ENCODE results near the gene AMACR.
"Not testable (repeated sequence)": the region's sequence is repeated elsewhere in the genome, so short reads cannot be mapped to it uniquely, and the experiment has no call there.

AMACR gene

DNA sequence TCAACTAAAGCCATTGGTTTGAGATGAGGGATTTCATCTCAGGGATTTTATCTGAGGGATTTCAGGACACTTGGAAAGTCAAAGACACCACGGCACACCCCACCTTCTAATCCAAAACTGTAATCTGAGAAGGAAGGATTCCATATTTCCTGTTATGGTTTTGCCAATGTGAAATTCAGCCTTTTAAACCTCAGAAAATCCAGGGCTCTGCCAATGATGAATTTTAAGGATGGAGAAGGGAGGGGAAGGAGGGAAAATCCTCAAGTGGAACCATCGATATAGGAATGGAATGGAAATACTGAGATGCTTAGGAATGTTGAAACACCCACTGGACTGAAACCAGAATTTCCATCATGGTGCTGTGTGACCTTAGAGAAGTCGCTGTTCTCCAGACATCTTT is 29.9 kb upstream of the AMACR start:
- no peak for DNase-seq (ENCODE audit: low spot score)

DNA sequence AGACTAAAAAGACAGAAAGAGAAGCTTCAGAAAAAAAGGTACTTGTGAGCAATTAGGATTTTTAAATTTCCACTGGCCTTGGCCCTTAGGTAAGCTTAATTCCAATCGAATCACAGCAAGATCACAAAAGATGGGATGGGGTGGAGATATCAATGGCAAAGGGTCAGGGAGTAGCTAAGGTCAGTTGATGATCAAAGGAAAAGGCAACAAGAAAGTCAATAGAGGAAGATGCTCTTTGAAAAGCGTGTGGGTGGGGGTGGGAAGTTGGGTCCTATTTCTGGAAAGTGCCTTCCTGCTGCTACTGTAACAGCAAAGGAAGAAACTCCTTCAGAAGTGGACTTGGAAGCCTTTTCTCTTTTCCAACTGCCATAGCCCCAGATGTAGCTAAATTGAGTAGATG is 27.9 kb upstream of the AMACR start:
- no peak for DNase-seq (ENCODE audit: low spot score)

DNA sequence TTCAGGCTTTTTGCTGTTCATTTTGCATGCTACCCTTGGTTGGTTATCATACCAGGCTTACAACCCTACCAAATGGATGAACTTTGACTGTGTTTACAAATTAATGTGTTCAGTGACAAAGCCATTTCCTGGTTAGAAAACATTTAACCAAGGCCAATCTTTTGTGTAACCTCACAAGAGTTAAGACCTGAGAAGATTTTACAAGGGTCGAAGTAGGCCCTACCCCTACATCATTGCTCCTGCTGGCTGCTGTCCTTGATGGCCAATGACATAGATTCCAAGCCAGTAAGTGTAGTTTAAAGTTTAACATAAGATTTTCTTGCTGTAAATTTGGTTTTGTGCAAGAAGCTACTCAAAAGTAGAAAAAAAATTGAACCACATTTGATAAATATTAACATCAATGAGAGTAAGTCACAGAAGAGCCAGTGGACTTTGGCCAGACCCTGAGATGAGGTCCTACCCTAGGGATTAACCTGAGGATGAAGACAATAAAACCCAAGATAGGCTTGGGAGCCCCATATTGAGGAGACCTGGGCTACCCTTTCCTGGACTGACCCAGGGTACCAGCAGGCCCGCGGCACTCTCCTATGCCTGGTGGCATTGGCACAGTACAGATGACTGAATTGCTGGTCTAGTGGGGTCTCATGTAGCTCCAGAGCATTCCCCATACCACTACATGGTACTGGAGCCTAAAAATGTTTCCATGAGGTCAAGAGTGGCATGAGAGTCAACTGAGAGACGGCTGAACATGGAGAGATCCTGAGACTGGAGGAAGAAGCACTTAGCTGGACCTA is 26.9 kb upstream of the AMACR start:
- DNase-seq (ENCODE audit: low spot score): no peak

DNA sequence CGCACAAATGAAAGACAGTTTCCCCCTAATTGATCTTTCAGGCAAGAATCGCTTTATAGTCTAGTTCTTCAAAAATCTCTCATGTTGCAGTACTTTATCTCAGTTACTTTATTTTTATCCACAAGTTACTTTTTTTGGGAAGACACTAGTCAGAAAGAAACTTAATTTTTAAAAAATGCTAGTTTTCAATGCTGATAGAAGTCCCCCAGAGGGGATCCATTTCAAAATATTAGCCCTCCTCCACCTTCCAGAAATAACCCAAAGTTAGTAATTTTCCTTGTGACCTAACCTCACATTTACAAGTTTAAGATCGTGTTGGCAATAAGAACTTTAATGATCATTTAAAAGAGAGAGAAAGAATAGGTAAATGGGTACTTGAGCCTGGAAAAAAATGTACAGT is 24.1 kb upstream of the AMACR start:
- no peak for DNase-seq (ENCODE audit: low spot score)

DNA sequence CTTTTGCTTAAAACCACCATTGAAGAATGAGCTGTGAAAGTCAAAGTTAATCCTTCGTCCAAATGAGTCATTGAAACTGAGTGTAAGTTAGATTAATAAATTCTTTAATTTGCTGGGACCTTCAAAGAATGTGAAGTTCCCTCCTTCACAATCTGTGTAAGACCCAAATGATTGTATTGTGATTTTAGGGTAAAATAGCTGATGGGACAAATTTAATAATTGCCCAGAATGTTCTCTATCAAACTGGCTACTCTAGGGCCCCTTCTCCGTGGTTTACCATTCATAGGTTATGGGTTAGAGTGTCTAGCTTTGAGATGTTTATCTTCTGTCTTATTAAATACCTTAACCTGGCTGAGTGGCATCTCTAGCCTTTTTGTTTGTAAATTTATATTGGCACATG is 23.3 kb upstream of the AMACR start:
- DNase-seq (ENCODE audit: low spot score): no peak

DNA sequence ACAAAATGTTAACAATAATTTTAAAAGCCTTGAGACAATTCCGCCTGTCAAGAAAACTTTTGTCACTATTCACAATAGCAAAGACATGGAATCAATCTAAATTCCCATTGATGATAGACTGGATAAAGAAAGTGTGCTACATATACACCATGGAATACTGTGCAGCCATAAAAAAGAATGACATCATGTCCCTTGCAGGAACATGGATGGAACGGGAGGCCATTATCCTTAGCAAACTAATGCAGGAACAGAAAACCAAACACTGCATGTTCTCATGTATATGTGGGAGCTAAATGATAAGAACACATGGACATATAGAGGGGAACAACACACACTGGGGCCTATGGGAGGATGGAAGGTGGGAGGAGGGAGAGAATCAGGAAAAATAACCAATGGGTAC is 22.7 kb upstream of the AMACR start:
- not testable (repeated sequence) for DNase-seq (ENCODE audit: low spot score)

DNA sequence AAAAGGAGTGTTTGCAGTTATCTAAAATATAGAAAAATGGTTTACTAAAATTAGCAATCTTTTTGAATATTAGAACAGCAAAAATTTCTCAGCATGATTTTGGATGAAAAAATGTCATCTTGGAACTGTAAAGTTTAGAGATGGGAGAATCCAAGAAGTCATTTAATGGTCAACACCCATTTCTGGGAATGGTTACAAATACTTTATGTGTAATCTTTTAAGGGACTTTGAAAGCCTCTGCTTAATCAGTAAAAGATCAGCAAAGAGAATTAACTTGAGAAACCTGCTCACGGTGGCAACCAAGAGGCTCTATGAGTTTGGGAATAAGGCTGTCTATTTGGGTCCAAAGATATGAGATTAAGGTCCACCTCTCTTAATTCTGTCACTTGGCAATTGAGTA is 22.2 kb upstream of the AMACR start:
- no peak for DNase-seq (ENCODE audit: low spot score)

DNA sequence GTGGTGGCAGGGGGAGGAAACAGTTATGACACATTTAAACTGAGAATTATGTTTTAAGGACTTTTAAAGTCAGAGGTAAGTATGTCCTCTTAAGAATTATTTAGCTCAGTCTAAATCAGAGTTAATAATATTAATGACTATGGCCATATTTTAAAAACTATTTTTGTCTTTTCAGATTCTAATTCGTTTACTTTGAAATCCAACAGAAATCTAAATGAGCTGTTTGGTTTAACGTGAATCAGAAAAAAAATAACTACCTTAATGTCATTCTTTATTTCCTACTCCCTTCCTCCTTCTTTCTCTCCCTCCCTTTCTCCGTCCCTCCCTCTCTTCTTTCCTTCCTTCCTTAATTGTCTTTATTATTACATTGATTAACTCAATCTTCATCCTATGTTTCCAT is 20.5 kb upstream of the AMACR start:
- no peak for DNase-seq (ENCODE audit: low spot score)

DNA sequence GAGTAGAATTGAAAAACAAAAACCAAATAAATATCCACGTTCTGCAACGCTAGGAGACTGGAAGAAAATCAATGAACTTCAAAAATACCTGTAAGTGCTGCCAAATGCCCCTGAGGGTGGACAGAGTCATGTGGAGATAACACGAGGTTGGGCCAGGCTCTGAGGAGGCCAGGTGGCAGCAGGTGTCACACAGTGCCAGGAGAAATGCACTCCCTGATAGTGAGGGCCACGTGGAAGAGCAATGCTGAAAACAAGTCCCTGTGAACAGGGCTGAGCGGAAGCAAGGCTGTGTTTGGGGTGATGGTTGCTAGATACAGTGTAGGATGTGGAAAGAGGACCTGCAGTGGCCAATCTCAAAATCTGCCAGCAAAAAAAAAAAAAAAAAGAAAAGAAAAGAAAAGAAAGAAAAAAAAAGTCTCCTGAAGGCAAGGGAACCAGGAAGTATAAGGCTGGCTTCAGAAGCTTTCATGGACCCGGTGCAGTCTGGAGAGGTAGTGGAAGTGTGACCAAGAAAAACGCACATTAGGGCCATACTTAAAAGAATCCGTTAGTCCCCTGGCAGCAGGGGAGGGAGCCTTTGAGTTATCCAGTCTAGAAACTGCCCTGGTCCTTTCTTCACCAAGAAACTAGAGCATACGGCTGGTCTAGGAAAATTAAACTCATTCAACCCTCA is 18.4 kb upstream of the AMACR start:
- DNase-seq (ENCODE audit: low spot score): no peak

DNA sequence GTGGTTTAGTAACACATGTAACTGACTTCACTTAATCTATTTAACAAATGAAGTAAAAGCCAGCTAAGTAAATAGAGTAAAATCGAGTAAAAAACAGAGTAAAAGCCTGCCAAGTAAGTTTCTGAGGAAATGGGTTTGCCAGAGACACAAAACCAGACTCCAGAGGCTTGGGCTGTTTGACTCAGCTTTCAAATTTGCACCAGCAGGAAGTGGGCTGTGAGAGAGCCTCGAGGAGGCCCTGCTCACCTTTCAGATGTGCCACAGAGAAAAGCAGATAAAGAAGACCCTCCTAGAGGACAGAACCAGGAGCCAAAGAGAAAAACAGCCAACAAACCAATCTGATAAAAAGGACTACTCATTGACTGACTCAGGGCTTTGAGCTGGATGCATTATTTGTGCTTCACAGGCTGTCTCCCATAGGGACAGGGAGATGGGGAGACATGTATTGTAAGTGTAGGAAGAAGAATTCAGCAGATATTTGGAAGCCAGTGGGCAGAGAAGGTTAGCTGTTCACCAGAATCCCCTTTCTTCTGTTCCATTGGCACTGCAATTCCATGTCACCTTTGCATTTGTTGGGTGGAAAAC is 14.4 kb upstream of the AMACR start:
- DNase-seq (ENCODE audit: low spot score): no peak

DNA sequence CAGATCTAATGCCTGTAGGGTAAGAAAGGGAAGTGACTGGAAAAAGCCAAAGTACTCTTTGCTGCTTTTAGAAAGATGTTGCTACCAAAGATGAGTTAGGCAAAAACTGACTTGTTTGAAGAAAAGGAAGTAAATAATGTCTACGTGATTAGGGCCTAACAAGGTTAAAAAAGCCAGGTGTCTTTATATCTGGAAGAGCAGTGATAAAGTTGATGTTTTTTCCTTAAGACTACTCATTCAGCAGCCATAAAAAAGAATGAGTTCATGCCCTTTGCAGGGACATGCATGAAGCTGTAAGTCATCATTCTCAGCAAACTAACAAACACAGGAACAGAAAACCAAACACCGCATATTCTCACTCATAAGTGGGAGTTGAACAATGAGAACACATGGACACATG is 13.5 kb upstream of the AMACR start:
- DNase-seq (ENCODE audit: low spot score): no peak

DNA sequence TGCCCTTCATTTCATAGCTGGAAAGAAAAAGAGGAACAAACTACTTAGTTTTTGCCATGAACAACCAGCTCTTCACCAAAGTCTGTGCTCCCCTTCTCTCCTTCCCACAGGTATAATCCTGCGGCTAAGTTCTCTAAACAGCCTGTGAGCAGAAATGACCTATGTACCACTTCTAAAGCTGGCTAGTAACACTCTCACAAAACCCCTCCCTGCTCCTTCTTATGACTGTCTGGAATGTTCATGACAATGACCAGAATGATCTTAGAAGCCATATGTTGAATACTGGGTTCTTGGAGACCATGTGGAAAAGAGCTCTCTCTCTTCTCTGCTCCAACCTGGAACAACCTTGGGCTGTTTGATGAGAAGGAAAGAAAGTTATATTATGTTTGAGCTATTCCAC is 12.9 kb upstream of the AMACR start:
- no peak for DNase-seq (ENCODE audit: low spot score)

DNA sequence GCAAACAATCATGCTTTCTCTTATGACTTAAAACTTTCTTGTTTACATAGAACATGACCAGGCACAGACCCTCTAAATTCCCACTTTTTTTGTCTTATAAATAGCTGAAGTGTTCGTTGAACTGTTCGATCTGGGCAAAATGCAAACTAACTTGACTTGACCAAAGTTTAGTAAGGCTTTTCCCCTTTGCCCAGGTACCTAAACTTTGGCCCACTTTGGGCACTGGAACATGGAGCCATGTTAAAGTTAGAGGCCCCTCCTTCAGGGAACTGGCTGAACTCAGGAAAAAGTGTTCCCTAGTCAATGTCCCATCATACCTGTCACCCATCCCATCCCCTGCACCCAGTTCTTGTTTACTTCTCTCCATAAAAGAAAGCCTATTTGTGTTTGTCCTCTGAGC is 9.4 kb upstream of the AMACR start:
- no peak for DNase-seq (ENCODE audit: low spot score)

DNA sequence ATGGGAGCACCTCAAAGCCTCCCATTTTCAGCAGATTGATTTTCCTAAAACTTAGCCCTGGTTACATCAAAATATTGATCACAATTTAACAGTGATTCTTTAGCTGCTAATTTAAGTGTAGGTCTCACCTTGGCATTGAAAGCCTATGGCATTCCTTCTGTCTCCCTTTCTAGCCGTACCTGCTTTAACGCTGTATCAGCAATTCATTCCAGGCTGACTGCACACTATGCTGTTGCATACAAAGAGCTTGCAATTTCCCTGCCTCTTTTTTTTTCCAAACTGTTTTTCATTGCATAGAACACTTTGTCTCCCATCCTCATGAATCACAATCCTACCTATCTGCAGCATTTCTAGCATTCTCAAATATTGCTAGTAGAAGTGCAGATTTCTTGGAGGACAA is 8.9 kb upstream of the AMACR start:
- DNase-seq (ENCODE audit: low spot score): no peak

DNA sequence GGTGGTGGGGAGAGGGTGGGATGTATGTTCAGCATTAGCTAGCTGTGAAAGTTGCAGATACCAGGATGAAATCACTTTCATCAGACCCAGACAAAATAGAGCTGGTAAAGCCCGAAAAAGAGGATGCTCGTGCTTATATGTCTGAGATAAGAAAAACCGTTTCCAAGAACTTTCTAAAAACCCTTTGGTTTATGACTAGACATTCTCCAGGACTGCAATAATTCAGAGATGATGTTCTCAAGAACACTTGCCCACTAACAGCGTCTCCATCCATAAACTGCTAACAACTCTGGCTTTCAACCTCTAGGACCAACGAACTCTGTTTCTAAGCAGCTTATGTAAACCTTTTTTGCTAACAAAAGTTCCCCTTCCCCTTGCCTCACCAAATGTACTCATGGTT is 8.4 kb upstream of the AMACR start:
- no peak for DNase-seq (ENCODE audit: low spot score)

DNA sequence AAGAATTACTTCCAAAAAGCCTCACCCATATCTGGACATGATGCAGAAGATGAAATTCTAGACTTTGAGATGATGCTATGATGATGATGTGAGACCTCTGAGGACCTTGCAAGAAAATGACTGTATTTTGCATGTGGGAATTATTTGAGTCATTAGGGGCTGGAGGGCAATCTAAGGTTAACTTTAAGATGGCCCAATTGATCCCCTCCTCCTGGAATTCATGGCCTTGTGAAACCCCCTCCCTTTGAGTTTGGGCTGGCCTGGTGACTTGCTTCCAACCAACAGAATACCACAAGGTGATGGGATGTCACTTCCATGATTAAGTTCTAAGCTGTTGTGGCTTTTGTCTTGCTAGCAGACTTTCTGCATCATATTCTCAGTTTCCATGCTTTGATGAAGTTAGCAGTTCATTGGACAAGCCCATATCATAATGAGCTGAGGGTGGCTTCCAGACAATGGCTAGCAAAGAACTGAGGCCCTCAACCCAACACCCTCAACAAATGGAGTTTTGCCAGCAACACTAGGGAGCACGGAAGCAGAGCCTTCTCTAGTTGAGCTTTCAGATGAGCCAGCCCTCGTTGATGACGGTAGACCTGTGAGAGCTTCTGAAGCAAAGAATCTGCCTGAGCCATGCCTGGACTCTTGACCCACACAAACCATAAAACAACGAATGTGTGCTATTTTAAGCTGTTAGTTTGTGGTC is 7.4 kb upstream of the AMACR start:
- no peak for DNase-seq (ENCODE audit: low spot score)

DNA sequence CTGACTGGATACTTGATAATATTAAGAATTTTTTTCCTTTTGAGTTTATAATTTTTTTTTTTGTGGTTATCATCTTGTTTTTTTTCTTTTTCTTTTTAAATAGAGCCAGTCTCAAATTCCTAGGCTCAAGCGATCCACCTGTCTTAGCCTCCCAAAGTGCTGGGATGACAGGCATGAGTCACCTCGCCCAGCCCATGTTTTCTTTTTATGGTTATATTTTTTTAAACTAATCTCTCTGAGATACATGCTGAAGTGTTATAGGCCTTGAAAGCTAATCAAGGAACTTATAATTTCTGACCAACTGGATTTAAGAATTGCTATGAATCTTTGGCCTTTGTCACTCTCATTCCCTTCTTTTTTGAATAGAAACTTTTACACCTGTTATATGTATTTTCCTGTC is 6.8 kb upstream of the AMACR start:
- no peak for DNase-seq (ENCODE audit: low spot score)

DNA sequence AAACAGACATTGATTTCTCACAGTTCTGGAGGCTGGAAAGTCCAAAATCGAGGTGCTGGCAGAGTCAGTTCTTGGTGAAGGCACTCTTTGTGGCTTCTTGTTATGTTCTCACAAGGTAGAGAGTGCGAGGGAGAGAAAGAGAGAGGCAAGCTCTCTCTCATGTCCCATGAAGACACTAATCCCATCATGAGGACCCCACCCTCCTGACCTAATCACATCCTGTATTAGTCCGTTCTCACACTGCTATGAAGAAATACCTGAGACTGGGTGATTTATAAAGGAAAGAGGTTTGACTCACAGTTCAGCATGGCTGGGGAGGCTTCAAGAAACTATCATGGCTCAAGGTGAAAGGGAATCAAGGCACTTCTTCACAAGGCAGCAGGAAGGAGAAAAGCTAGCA is 5.7 kb upstream of the AMACR start:
- no peak for DNase-seq (ENCODE audit: low spot score)

DNA sequence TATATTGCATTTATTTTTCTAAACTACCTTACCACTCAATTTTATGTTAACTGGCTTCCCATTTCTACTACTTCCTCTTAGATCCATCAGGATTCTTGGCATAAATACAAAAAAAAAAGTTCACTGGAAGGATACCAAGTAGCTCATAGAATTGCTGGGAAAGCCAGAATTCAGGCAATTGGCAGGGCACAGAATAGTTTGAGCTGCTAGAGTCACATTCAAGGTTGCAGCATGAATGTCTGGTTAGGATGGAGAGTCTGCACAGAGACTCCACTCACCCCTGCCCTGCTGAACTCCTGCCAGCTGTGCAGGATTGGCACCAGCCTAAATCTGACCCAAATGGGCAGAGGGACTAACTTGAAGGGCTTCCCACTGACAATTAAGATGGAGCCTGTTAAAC is 4.9 kb upstream of the AMACR start:
- no peak for DNase-seq (ENCODE audit: low spot score)

DNA sequence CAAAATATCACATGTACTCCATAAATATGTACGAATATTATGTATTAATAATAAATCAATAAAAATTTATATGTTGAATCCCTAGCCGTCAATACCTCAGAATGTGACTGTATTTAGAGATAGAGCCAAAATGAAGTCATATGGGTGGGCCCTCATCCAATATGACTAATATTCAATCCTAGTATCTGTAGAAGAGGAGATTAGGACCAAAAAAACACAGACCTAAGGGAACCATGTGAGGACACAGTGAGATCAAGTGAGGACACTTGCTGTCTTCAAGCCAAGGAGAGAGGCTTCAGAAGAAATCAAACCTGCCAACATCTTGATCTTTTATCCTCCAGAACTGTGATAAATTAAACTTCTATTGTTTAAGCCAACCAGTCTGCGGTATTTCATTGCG is 3.7 kb upstream of the AMACR start:
- no peak for DNase-seq (ENCODE audit: low spot score)

DNA sequence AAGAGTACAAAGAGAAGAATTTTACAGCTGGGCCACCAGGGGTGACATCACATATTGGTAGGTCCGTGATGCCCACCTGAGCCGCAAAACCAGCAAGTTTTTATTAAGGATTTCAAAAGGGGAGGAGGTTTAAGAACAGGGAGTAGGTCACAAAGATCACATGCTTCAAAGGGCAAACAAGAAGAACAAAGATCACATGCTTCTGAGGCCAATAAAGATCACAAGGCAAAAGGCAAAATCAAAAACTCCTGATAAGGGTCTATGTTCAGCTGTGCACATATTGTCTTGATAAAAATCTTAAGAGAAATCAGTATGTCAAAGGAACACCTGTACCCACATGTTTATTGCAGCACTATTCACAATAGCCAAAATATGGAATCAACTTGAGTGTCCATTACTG is 2.3 kb upstream of the AMACR start:
- DNase-seq (ENCODE audit: low spot score): not testable (repeated sequence)

DNA sequence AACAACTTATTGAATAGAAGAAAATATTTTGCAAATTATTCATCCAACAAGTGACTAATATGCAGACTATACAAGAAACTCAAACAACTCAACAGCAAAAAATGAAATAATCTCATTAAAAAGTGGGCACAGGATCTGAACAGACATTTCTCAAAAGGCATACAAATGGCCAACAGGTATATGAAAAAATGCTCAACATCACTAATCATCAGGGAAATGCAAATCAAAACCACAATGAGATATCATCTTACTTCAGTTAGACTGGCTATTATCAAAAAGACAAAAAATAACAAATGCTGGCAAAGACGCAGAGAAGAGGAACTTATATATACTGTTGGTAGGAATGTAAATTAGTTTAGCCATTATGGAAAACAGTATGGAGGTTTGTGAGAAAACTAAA is 1.8 kb upstream of the AMACR start:
- no peak for DNase-seq (ENCODE audit: low spot score)

DNA sequence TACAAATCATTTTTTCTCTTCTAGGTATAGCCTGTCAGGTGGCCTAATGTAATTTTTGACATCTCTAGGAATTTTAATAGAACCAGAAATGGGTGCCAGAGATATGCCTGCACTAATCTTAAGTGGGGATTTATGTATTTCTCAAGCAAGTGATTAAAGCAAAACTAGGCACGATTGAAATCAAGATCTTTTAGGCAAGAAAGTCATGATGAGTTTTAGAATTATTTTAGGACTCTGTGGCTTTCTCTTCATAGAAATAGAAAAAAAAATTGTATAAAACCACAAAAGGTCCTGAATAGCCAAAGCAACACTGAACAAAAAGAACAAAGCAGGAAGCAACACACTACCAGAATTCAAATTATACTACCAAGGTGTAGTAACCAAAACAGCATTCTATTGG is 952 bp upstream of the AMACR start:
- no peak for DNase-seq (ENCODE audit: low spot score)

All from hematopoietic multipotent progenitor cell treated with erythropoietin and hydrocortisone succinate and interleukin-3 and kit ligand, for 15 days (in vitro differentiated cells).